GM18909 (cell line): ENCODE results near the gene NAPB.

Experiments used
- ATAC-seq: cut with Tn5 transposase; IDR thresholded peaks from one replicate; pipeline ENCODE4 v1.9.1; 2021; ENCODE audit warnings: mild to moderate bottlenecking; ENCODE audit not compliant: unreplicated experiment, poor library complexity

Gene NAPB

GRCh38 chr20:23440004-23440403, 18.7 kb upstream of the NAPB start:
- no peak for ATAC-seq

- ATAC-seq, result no peak
Measured at GRCh38 chr20:23438661-23439060, 17.4 kb upstream of the NAPB start.

- no peak for ATAC-seq
Measured at GRCh38 chr20:23437126-23437899, 16.0 kb upstream of the NAPB start.

- ATAC-seq, result no peak
Measured at GRCh38 chr20:23436681-23437080, 15.4 kb upstream of the NAPB start.

GRCh38 chr20:23435626-23436539, 14.6 kb upstream of the NAPB start:
- no peak for ATAC-seq

GRCh38 chr20:23434521-23435313, 13.4 kb upstream of the NAPB start:
- no peak for ATAC-seq

GRCh38 chr20:23433628-23434027, 12.3 kb upstream of the NAPB start:
- no peak for ATAC-seq

- no peak for ATAC-seq
Measured at GRCh38 chr20:23425129-23425528, 3.8 kb upstream of the NAPB start.

GRCh38 chr20:23419995-23420901, 1.0 kb downstream of the NAPB start:
- ATAC-seq, result peak; percentile 25

GRCh38 chr20:23419657-23419994, 1.7 kb downstream of the NAPB start:
- ATAC-seq, result no peak

GRCh38 chr20:23417861-23418260, 3.4 kb downstream of the NAPB start:
- ATAC-seq, result no peak

GRCh38 chr20:23415959-23416583, 5.2 kb downstream of the NAPB start:
- ATAC-seq, result no peak

GRCh38 chr20:23415555-23415954, 5.7 kb downstream of the NAPB start:
- no peak for ATAC-seq

- ATAC-seq, result no peak
Measured at GRCh38 chr20:23414526-23415188, 6.6 kb downstream of the NAPB start.

GRCh38 chr20:23413862-23414422, 7.3 kb downstream of the NAPB start:
- ATAC-seq, result no peak

GRCh38 chr20:23412026-23412425, 9.3 kb downstream of the NAPB start:
- ATAC-seq, result no peak

- no peak for ATAC-seq
Measured at GRCh38 chr20:23410916-23411695, 10.2 kb downstream of the NAPB start.

- ATAC-seq, result no peak
Measured at GRCh38 chr20:23409800-23410199, 11.5 kb downstream of the NAPB start.
